ENCODE results near the gene LMO1.

- TF ChIP-seq SUZ12 (IDR thresholded peaks at IDR 0.05; ENCODE audit: extremely low read depth, insufficient read depth, insufficient read length) (no peak), YY1 (IDR thresholded peaks at IDR 0.05; ENCODE audit: insufficient read depth, insufficient read length) (no peak)
These were observed 1.0 kb downstream of the LMO1 start for GRCh38 chr11:8262552-8263108.

Data from NT2/D1 (cell line).